SK-N-SH treated with all-trans-retinoic acid at 6 μM for 48 hours (cell line): Measurements from ENCODE around the gene IKZF1.

ENCODE experiments used
- ATAC-seq: fragments of 200-7000 bp; cut with Tn5 transposase; 3 replicates; pipeline ENCODE4 v1.9.1; 2020; ENCODE audit warnings: mild to moderate bottlenecking, moderate library complexity
- ARNTL ChIP-seq: fragments of 450-650 bp; formaldehyde crosslinking; IDR thresholded peaks from 2 replicates; pipeline ENCODE4 v1.5.0; 2020; ENCODE audit warnings: low read depth, mild to moderate bottlenecking, moderate library complexity, borderline replicate concordance
- BACH2 ChIP-seq: fragments of 250-450 bp; sonication (Bioruptor Pico); IDR thresholded peaks from 2 replicates; pipeline ENCODE4 v1.9.0; 2021; ENCODE audit warnings: mild to moderate bottlenecking, borderline replicate concordance
- CREB5 ChIP-seq: fragments of 250-450 bp; sonication (Bioruptor Pico); IDR thresholded peaks from 2 replicates; pipeline ENCODE4 v1.5.1; 2020; ENCODE audit warnings: low read depth, mild to moderate bottlenecking, moderate library complexity
- CSDC2 ChIP-seq: fragments of 250-450 bp; sonication (Bioruptor Pico); IDR thresholded peaks from 2 replicates; pipeline ENCODE4 v1.5.0; 2020; ENCODE audit warnings: mild to moderate bottlenecking, moderate library complexity
- CSRNP3 ChIP-seq: fragments of 250-450 bp; sonication (Bioruptor Pico); IDR thresholded peaks from 2 replicates; pipeline ENCODE4 v1.5.1; 2021; ENCODE audit warnings: mild to moderate bottlenecking, moderate library complexity
- ESRRG ChIP-seq: fragments of 250-450 bp; sonication (Bioruptor Pico); IDR thresholded peaks from 2 replicates; pipeline ENCODE4 v1.6.1; 2021; ENCODE audit warnings: mild to moderate bottlenecking
- GLIS3 ChIP-seq: fragments of 250-450 bp; sonication (Bioruptor Pico); IDR thresholded peaks from 2 replicates; pipeline ENCODE4 v1.5.0; 2020; ENCODE audit warnings: mild to moderate bottlenecking, moderate library complexity
- OSR1 ChIP-seq: fragments of 250-450 bp; sonication (Bioruptor Pico); IDR thresholded peaks from 2 replicates; pipeline ENCODE4 v1.8.0; 2022; ENCODE audit warnings: moderate library complexity, mild to moderate bottlenecking, inconsistent platforms
- PATZ1 ChIP-seq: fragments of 250-450 bp; sonication (Bioruptor Pico); IDR thresholded peaks from 2 replicates; pipeline ENCODE4 v1.8.0; 2020; ENCODE audit warnings: mild to moderate bottlenecking, moderate library complexity, borderline replicate concordance
- POU6F1 ChIP-seq: fragments of 250-450 bp; sonication (Bioruptor Pico); IDR thresholded peaks from 2 replicates; pipeline ENCODE4 v1.8.0; 2021; ENCODE audit warnings: low read depth, mild to moderate bottlenecking, moderate library complexity, borderline replicate concordance
- PPARA ChIP-seq: fragments of 250-450 bp; sonication (Bioruptor Pico); IDR thresholded peaks from 2 replicates; pipeline ENCODE4 v1.5.0; 2020; ENCODE audit warnings: mild to moderate bottlenecking, borderline replicate concordance
- SNAI2 ChIP-seq: fragments of 250-450 bp; sonication (Bioruptor Pico); IDR thresholded peaks from 2 replicates; pipeline ENCODE4 v1.5.0; 2020; ENCODE audit warnings: mild to moderate bottlenecking, moderate library complexity
- TCF4 ChIP-seq: fragments of 250-450 bp; sonication (Bioruptor Pico); IDR thresholded peaks from 2 replicates; pipeline ENCODE4 v1.8.0; 2021; ENCODE audit warnings: mild to moderate bottlenecking, moderate library complexity, borderline replicate concordance
- TOX ChIP-seq: fragments of 250-450 bp; sonication (Bioruptor Pico); IDR thresholded peaks from 2 replicates; pipeline ENCODE4 v1.8.0; 2021; ENCODE audit warnings: mild to moderate bottlenecking, moderate library complexity, borderline replicate concordance
- ZC3H10 ChIP-seq: fragments of 250-450 bp; sonication (Bioruptor Pico); IDR thresholded peaks from 2 replicates; pipeline ENCODE4 v1.5.1; 2021; ENCODE audit warnings: mild to moderate bottlenecking, moderate library complexity
- ZFP3 ChIP-seq: fragments of 250-450 bp; sonication (Bioruptor Pico); IDR thresholded peaks from 2 replicates; pipeline ENCODE4 v1.5.0; 2020; ENCODE audit warnings: mild to moderate bottlenecking, moderate library complexity
- ZNF565 ChIP-seq: fragments of 450-650 bp; formaldehyde crosslinking; conservative IDR thresholded peaks from 2 replicates; pipeline ENCODE4 v1.5.0; 2020; ENCODE audit warnings: low read depth, mild to moderate bottlenecking, moderate library complexity
- ZNF70 ChIP-seq: fragments of 450-650 bp; formaldehyde crosslinking; IDR thresholded peaks from 2 replicates; pipeline ENCODE4 v1.5.0; 2020; ENCODE audit warnings: mild to moderate bottlenecking, moderate library complexity
- ZNF8 ChIP-seq: fragments of 450-650 bp; formaldehyde crosslinking; IDR thresholded peaks from 2 replicates; pipeline ENCODE4 v1.5.0; 2020; ENCODE audit warnings: mild to moderate bottlenecking, moderate library complexity

IKZF1 gene

GRCh38 chr7:50376056-50376820, 71.7 kb downstream of the IKZF1 start:
- TF ChIP-seq PATZ1 (CRISPR knock-in tag) (no peak), ZNF70 (CRISPR knock-in tag) (no peak), CSDC2 (CRISPR knock-in tag) (no peak), GLIS3 (no peak), ZFP3 (CRISPR knock-in tag) (no peak), ZC3H10 (CRISPR knock-in tag) (no peak), ZNF8 (CRISPR knock-in tag) (no peak), CREB5 (CRISPR knock-in tag) (no peak), POU6F1 (CRISPR knock-in tag) (no peak), PPARA (CRISPR knock-in tag) (no peak), ZNF565 (CRISPR knock-in tag) (no peak)
- ATAC-seq, result no peak

- no peak for ATAC-seq
Measured at GRCh38 chr7:50377356-50377755, 72.8 kb downstream of the IKZF1 start.

More at GRCh38 chr7:50377356-50377755, 72.8 kb downstream of the IKZF1 start:
- TF ChIP-seq BACH2 (CRISPR knock-in tag) (no peak), CSRNP3 (no peak), ARNTL (CRISPR knock-in tag) (no peak), ZFP3 (CRISPR knock-in tag) (no peak), GLIS3 (no peak), OSR1 (CRISPR knock-in tag) (no peak), CREB5 (CRISPR knock-in tag) (no peak), ZNF565 (CRISPR knock-in tag) (no peak), PPARA (CRISPR knock-in tag) (no peak), SNAI2 (CRISPR knock-in tag) (no peak), PATZ1 (CRISPR knock-in tag) (no peak), ZNF70 (CRISPR knock-in tag) (no peak), POU6F1 (CRISPR knock-in tag) (no peak), TOX (CRISPR knock-in tag) (no peak), ZNF8 (CRISPR knock-in tag) (no peak), ESRRG (no peak), TCF4 (CRISPR knock-in tag) (no peak)
